Measurements from ENCODE around the gene SGSH.

The SGSH gene

DNA sequence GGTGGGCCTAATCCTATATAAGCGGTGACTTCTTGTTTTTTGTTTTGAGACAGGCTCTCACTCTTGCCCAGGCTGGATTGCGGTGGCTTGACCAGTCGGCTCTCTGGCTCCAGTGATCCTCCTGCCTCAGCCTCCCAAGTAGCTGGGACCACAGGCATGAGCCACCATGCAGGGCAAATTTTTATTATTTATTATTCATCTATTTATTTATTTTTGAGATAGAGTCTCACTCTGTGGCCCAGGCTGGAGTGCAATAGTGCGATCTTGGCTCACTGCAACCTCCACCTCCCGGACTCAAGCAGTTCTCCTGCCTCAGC is 35.9 kb upstream of the SGSH start:
- Histone ChIP-seq H3K9ac (ENCODE audit: low read length) (no peak overlapping the region), H3K4me2 (ENCODE audit: low read depth, low read length, poor library complexity, severe bottlenecking) (no peak overlapping the region), H3K9me2 (replicated peaks; ENCODE audit: insufficient read depth, low read length) (no peaks in the 10 kb centered on the region), H3K79me2 (ENCODE audit: insufficient read depth, low read length) (no peaks in the 10 kb centered on the region), H3K4me3 (ENCODE audit: insufficient read depth, low read length, poor library complexity, severe bottlenecking) (no peak overlapping the region), H3K36me3 (ENCODE audit: low read length) (no peaks in the 10 kb centered on the region), H3F3A (ENCODE audit: insufficient read depth) (peaks cover 16% of the 10 kb centered on the region), H4K20me1 (ENCODE audit: low read depth, low read length) (no peaks in the 10 kb centered on the region), H2AFZ (ENCODE audit: low read depth, low read length, severe bottlenecking) (no peak overlapping the region), H3K9me3 (ENCODE audit: insufficient read depth, low read length) (no peaks in the 10 kb centered on the region), H3K27ac (ENCODE audit: low read depth, low read length) (no peak overlapping the region), H3K27me3 (ENCODE audit: low read length) (no peaks in the 10 kb centered on the region)
- TF ChIP-seq, protein P1, sequence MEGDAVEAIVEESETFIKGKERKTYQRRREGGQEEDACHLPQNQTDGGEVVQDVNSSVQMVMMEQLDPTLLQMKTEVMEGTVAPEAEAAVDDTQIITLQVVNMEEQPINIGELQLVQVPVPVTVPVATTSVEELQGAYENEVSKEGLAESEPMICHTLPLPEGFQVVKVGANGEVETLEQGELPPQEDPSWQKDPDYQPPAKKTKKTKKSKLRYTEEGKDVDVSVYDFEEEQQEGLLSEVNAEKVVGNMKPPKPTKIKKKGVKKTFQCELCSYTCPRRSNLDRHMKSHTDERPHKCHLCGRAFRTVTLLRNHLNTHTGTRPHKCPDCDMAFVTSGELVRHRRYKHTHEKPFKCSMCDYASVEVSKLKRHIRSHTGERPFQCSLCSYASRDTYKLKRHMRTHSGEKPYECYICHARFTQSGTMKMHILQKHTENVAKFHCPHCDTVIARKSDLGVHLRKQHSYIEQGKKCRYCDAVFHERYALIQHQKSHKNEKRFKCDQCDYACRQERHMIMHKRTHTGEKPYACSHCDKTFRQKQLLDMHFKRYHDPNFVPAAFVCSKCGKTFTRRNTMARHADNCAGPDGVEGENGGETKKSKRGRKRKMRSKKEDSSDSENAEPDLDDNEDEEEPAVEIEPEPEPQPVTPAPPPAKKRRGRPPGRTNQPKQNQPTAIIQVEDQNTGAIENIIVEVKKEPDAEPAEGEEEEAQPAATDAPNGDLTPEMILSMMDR (IDR thresholded peaks at IDR 0.05; ENCODE audit: insufficient read depth, low read length, poor library complexity, severe bottlenecking) = no peak

DNA sequence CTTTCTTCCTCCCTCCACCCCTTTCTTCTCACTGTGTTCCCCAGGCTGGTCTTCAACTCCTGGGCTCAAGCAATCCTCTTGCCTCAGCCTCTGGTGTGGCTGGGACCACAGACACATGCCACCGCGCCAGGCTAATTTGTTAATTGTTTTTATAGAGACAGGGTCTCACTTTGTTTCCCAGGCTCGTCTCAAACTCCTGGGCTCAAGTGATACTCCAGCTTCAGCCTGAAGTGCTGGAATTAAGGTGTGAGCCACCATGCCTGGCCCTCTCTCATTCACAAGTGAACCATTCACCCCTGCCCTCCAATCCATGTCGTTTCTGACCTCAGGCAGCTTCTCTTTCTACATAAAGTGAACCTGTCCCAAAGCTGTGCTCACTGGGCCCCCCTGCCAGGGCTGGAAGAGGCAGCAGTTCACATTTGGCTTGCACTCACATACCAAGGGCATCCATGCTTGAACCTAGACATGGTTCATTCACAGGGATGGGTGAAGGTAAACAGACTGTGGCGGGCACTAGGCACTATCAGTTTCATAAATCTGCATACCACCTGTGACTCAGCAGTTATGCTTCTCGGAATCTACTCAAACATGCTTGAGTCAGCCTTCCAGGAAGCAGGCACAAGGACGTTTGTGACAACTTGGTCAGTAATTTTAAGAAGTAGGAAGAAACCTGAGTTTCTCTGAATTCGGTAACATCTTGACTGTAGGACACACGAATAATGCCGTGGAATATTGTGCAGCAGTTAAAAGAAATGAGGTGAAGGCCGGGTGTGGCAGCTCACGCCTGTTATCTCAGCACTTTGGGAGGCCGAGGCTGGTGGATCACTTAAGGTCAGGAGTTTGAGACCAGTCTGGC is 34.5 kb upstream of the SGSH start:
- no peaks in the 10 kb centered on the region for H3K36me3 ChIP-seq (ENCODE audit: low read length)
- H3K79me2 ChIP-seq (ENCODE audit: insufficient read depth, low read length) = no peaks in the 10 kb centered on the region
- H3K9me3 ChIP-seq (ENCODE audit: insufficient read depth, low read length) = no peaks in the 10 kb centered on the region
- no peak overlapping the region for H3K9ac ChIP-seq (ENCODE audit: low read length)
- H3K4me3 ChIP-seq (ENCODE audit: insufficient read depth, low read length, poor library complexity, severe bottlenecking) = no peak overlapping the region
- no peaks in the 10 kb centered on the region for H3K9me2 ChIP-seq (replicated peaks; ENCODE audit: insufficient read depth, low read length)
- H3K27me3 ChIP-seq (ENCODE audit: low read length) = no peaks in the 10 kb centered on the region
- no peak overlapping the region for H2AFZ ChIP-seq (ENCODE audit: low read depth, low read length, severe bottlenecking)
- H3K27ac ChIP-seq (ENCODE audit: low read depth, low read length) = no peak overlapping the region
- no peaks in the 10 kb centered on the region for H4K20me1 ChIP-seq (ENCODE audit: low read depth, low read length)
- H3K4me2 ChIP-seq (ENCODE audit: low read depth, low read length, poor library complexity, severe bottlenecking) = no peak overlapping the region
- no peak for TF ChIP-seq EZH2phosphoT487 (conservative IDR thresholded peaks at IDR 0.05; ENCODE audit: low read length)
- TF ChIP-seq, protein P1 (IDR thresholded peaks at IDR 0.05; ENCODE audit: insufficient read depth, low read length, poor library complexity, severe bottlenecking) = no peak
- H3F3A ChIP-seq (ENCODE audit: insufficient read depth) = peaks cover 12% of the 10 kb centered on the region

DNA sequence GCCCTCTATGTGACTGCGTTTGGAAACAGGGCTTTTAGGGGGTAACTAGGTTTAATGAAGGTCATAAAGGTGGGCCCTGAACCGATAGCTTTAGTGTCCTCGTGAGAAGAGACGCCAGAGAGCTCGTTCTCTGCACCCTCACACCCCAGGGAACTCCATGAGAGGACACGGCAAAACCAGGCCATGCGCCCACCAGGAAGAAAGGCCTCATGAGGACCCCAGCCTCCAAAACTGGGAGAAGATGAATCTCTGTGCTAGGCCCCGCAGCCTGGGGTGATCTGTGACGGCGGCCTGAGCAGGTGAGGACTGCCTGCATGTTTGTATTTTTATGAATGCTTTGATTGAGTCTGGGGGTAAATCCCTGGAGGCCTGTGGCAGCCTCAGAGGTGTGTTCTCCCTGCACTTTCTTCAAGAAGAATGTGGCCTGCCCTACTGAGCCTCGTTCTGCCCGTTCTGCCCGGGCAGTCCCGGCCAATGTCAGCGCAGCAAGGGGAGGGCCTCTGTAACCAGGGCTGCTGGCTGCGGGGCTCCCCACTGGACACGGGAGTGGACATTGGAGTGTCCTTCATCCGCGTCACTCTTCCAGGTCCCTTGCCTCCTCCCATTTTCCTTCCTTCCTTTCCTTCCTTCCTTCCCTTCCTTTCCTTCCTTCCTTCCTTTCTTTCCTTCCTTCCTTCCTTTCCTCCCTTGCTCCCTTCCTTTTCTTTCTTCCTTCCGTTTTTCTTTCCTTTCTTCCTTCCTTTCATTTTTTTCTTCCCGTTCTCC is 33.7 kb upstream of the SGSH start:
- H3F3A ChIP-seq (ENCODE audit: insufficient read depth) = peaks cover 5% of the 10 kb centered on the region
- H3K4me3 ChIP-seq (ENCODE audit: insufficient read depth, low read length, poor library complexity, severe bottlenecking) = no peak overlapping the region
- no peaks in the 10 kb centered on the region for H4K20me1 ChIP-seq (ENCODE audit: low read depth, low read length)
- no peak overlapping the region for H3K27ac ChIP-seq (ENCODE audit: low read depth, low read length)
- H3K9ac ChIP-seq (ENCODE audit: low read length) = no peak overlapping the region
- H3K79me2 ChIP-seq (ENCODE audit: insufficient read depth, low read length) = no peaks in the 10 kb centered on the region
- H3K36me3 ChIP-seq (ENCODE audit: low read length) = no peaks in the 10 kb centered on the region
- no peaks in the 10 kb centered on the region for H3K9me2 ChIP-seq (replicated peaks; ENCODE audit: insufficient read depth, low read length)
- H3K4me2 ChIP-seq (ENCODE audit: low read depth, low read length, poor library complexity, severe bottlenecking) = no peak overlapping the region
- no peak overlapping the region for H2AFZ ChIP-seq (ENCODE audit: low read depth, low read length, severe bottlenecking)
- no peaks in the 10 kb centered on the region for H3K9me3 ChIP-seq (ENCODE audit: insufficient read depth, low read length)
- no peak for TF ChIP-seq EZH2phosphoT487 (conservative IDR thresholded peaks at IDR 0.05; ENCODE audit: low read length)
- TF ChIP-seq, protein P1 (IDR thresholded peaks at IDR 0.05; ENCODE audit: insufficient read depth, low read length, poor library complexity, severe bottlenecking) = no peak
- no peaks in the 10 kb centered on the region for H3K27me3 ChIP-seq (ENCODE audit: low read length)
